K562 (cell line): Measurements from ENCODE around the gene XRCC5. TPM values are rescaled to one million over a fixed set of nuclear protein-coding genes. Genes with fewer than 3 reads are reported as not detected.

Source experiments
- CC2D1A ChIP-seq: fragments of 450-650 bp; IDR thresholded peaks from 2 replicates; pipeline ENCODE4 v1.6.1; 2017; ENCODE audit warnings: mild to moderate bottlenecking
- CHD4 ChIP-seq: fragments of 200-600 bp; sonication (generic); IDR thresholded peaks from 3 replicates; pipeline ENCODE4 v1.6.1; 2012; ENCODE audit warnings: low read depth, mild to moderate bottlenecking, mixed read lengths, low read length, inconsistent platforms; ENCODE audit not compliant: insufficient read depth, insufficient replicate concordance, poor library complexity, severe bottlenecking
- EP400 ChIP-seq: fragments of 450-650 bp; IDR thresholded peaks from 2 replicates; pipeline ENCODE4 v1.6.1; 2017; ENCODE audit warnings: antibody characterized with exemption, mild to moderate bottlenecking, moderate library complexity
- GTF2B ChIP-seq: IDR thresholded peaks from 2 replicates; pipeline ENCODE4 v1.6.1; 2011; ENCODE audit not compliant: insufficient read length; ENCODE audit errors: extremely low read depth
- HMG20B ChIP-seq: fragments of 250-450 bp; sonication (Bioruptor Pico); IDR thresholded peaks from 2 replicates; pipeline ENCODE4 v1.5.0; 2021; ENCODE audit warnings: mild to moderate bottlenecking
- JUN ChIP-seq, 2 experiments: sonication (generic) in 1 of 2; formaldehyde crosslinking in 1 of 2; IDR thresholded peaks; 2 replicates each; pipeline versions ENCODE4 v1.6.1 to v1.8.0; 2012 to 2022; ENCODE audit warnings: borderline replicate concordance in 2 of 2, mild to moderate bottlenecking in 2 of 2, improper control_type of control experiment in 1 of 2, low read depth in 1 of 2, low read length in 1 of 2, missing genetic modification reagents in 1 of 2
- MAFK ChIP-seq: IDR thresholded peaks from 2 replicates; pipeline ENCODE4 v1.6.1; 2011; ENCODE audit warnings: low read length, improper control_type of control experiment
- NR2C1 ChIP-seq, 2 experiments: fragments of 450-650 bp; IDR thresholded peaks; 2 replicates each; pipeline ENCODE4 v1.6.1; 2017; ENCODE audit warnings: mild to moderate bottlenecking in 2 of 2, antibody characterized with exemption in 1 of 2, inconsistent platforms in 1 of 2, missing compliant biosample characterization in 1 of 2, missing genetic modification characterization in 1 of 2
- OTX1 ChIP-seq: fragments of 450-650 bp; formaldehyde crosslinking; IDR thresholded peaks from 2 replicates; pipeline ENCODE4 v1.4.0; 2022; ENCODE audit warnings: mild to moderate bottlenecking
- PHTF2 ChIP-seq: fragments of 250-450 bp; sonication (Bioruptor Pico); IDR thresholded peaks from 2 replicates; pipeline ENCODE4 v1.5.0; 2021; ENCODE audit warnings: mild to moderate bottlenecking
- PRDM10 ChIP-seq: fragments of 450-650 bp; IDR thresholded peaks from 2 replicates; pipeline ENCODE4 v1.6.1; 2018; ENCODE audit not compliant: partially characterized antibody
- SMARCA4 ChIP-seq: fragments of 450-650 bp; IDR thresholded peaks from 2 replicates; pipeline ENCODE4 v1.6.1; 2016
- TCFL5 ChIP-seq: fragments of 250-450 bp; sonication (Bioruptor Pico); conservative IDR thresholded peaks from 2 replicates; pipeline ENCODE4 v1.6.1; 2021; ENCODE audit warnings: mild to moderate bottlenecking, moderate library complexity, matching md5 sums
- U2AF1 ChIP-seq: fragments of 200-400 bp; formaldehyde crosslinking; optimal IDR thresholded peaks from 2 replicates; pipeline ENCODE3; 2017; ENCODE audit warnings: mild to moderate bottlenecking, low read depth, low read length, moderate library complexity
- ZFP36 ChIP-seq: fragments of 150-350 bp; IDR thresholded peaks from 2 replicates; pipeline ENCODE4 v1.6.1; 2018; ENCODE audit warnings: low read length, low read depth; ENCODE audit not compliant: partially characterized antibody
- ZNF23 ChIP-seq: fragments of 250-450 bp; sonication (Bioruptor Pico); IDR thresholded peaks from 2 replicates; pipeline ENCODE4 v1.4.0; 2020; ENCODE audit warnings: mild to moderate bottlenecking
- ZNF311 ChIP-seq: fragments of 250-450 bp; sonication (Bioruptor Pico); IDR thresholded peaks from 2 replicates; pipeline ENCODE4 v1.4.0; 2020; ENCODE audit warnings: mild to moderate bottlenecking, moderate library complexity
- ZNF717 ChIP-seq: fragments of 250-450 bp; sonication (Bioruptor Pico); IDR thresholded peaks from 2 replicates; pipeline ENCODE4 v1.5.0; 2021
- polyA plus RNA-seq, 8 experiments: library from polyadenylated mRNA; depleted of rRNA in 4 of 8; stranded (reverse) in 5 of 8; unstranded in 3 of 8; fragments of >200 nt; fragmentation: Nextera tagmentation in 2 of 8; fragmentation: Illumina TruSeq in 1 of 8; extraction: Ambion mirVana in 2 of 8; extraction: Trizol in 1 of 8; gene quantifications; 2 replicates each; pipeline versions ENCODE4 v1.2.1 to v1.2.3, GENCODE V29; 2011 to 2014; ENCODE audit warnings: inconsistent platforms in 1 of 8, missing spikeins in 1 of 8
- total RNA-seq, 7 experiments: library from RNA; depleted of rRNA in 6 of 7; stranded (reverse); fragments of >200 nt in 6 of 7; fragmentation: Illumina TruSeq in 2 of 7; extraction: Trizol in 2 of 7; gene quantifications; 2 replicates each; pipeline versions ENCODE4 v1.2.1 to v1.2.3, GENCODE V29; 2011 to 2021; ENCODE audit warnings: low replicate concordance in 1 of 7
- TF ChIP-seq, protein P1 (sequence below): fragments of 450-650 bp; IDR thresholded peaks from 2 replicates; pipeline ENCODE4 v1.6.1; 2014; ENCODE audit warnings: low read depth, mild to moderate bottlenecking, moderate library complexity, borderline replicate concordance
- TF ChIP-seq, protein P2 (sequence below): fragments of 250-450 bp; sonication (Bioruptor Pico); IDR thresholded peaks from 2 replicates; pipeline ENCODE4 v1.4.0; 2020; ENCODE audit warnings: mild to moderate bottlenecking

The XRCC5 gene
- total and polyA plus RNA-seq, 9 of the 15 experiments (the other 6 are each of a cell fraction or from before 2014, with no cell fraction given), result 168 to 551 (median 297) TPM

DNA sequence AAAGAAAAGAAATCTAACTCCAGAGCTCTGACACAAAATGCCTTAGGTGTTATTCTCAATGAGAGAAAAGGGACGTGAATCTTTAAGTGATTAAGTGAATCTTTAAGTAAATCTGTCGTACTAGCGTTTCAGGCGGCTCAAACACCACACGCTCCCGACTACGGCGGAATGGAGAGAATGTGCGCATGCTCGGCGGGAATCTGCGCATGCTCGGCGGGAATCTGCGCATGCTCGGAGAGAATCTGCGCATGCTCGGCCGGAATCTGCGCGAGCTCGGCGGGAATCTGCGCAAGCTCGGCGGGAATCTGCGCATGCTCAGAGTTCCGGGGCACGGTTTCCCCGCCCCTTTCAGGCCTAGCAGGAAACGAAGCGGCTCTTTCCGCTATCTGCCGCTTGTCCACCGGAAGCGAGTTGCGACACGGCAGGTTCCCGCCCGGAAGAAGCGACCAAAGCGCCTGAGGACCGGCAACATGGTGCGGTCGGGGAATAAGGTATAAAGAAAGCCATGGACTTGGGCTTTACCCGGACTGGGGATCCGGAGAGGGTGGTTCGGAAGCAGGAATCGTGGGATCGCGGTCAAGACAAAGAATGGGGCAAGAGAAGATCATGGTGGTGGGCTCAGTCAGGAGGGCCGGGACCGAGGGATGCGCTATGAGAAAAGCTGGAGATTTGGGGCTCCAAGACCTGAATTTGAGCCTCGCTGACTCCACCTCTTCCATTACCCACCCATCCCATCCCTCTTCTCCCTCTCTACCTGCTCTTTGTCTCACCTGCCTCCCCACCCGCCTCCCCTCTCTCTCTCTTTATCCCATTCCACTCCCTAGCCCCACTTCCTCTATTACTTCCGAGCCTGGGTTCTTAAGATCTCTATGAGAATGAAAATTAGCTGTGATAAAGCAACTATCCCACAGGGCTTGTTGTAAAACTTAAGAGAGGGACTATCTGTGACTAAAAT lies at the start of gene XRCC5 (continued):
- TF ChIP-seq MAFK (no peak), U2AF1 (no peak), CC2D1A (no peak), CHD4 (no peak), EP400 (peak; percentile 93), PHTF2 (CRISPR knock-in tag) (no peak), SMARCA4 (no peak), HMG20B (CRISPR knock-in tag) (no peak), PRDM10 (peak; percentile 32), ZFP36 (no peak), JUN (IDR thresholded peaks at IDR 0.05; ENCODE audit: borderline replicate concordance, low read depth, low read length) (0 out of 2 replicates have a peak, but pooled peaks have one; percentile 9), JUN (CRISPR knock-in tag; IDR thresholded peaks at IDR 0.05; ENCODE audit: borderline replicate concordance) (no peak), OTX1 (CRISPR knock-in tag) (no peak), ZNF23 (CRISPR knock-in tag) (no peak), NR2C1 (IDR thresholded peaks at IDR 0.05) (no peak), NR2C1 (tag; IDR thresholded peaks at IDR 0.05) (no peak), ZNF311 (CRISPR knock-in tag) (no peak), TCFL5 (no peak), GTF2B (no peak), ZNF717 (CRISPR knock-in tag) (no peak)
- TF ChIP-seq, protein P1, sequence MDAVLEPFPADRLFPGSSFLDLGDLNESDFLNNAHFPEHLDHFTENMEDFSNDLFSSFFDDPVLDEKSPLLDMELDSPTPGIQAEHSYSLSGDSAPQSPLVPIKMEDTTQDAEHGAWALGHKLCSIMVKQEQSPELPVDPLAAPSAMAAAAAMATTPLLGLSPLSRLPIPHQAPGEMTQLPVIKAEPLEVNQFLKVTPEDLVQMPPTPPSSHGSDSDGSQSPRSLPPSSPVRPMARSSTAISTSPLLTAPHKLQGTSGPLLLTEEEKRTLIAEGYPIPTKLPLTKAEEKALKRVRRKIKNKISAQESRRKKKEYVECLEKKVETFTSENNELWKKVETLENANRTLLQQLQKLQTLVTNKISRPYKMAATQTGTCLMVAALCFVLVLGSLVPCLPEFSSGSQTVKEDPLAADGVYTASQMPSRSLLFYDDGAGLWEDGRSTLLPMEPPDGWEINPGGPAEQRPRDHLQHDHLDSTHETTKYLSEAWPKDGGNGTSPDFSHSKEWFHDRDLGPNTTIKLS, result peak; percentile 32; the same call in 1 of the 2 replicates
- TF ChIP-seq, protein P2, sequence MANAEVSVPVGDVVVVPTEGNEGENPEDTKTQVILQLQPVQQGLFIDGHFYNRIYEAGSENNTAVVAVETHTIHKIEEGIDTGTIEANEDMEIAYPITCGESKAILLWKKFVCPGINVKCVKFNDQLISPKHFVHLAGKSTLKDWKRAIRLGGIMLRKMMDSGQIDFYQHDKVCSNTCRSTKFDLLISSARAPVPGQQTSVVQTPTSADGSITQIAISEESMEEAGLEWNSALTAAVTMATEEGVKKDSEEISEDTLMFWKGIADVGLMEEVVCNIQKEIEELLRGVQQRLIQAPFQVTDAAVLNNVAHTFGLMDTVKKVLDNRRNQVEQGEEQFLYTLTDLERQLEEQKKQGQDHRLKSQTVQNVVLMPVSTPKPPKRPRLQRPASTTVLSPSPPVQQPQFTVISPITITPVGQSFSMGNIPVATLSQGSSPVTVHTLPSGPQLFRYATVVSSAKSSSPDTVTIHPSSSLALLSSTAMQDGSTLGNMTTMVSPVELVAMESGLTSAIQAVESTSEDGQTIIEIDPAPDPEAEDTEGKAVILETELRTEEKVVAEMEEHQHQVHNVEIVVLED, result no peak
